Testis (tissue), 3 donors: Measurements from ENCODE around the gene ANKRD34C. TPM values are rescaled to one million over a fixed set of nuclear protein-coding genes. Genes with fewer than 3 reads are reported as not detected.

Experiments used
- DNase-seq: peaks from one replicate; pipeline ENCODE4 v3.0.0-alpha.2; 2019
- H3K27ac ChIP-seq, 2 donors: fragments of 200-600 bp; sonication (generic); one replicate each; pipeline ENCODE4 v1.5.1; 2019
- H3K27me3 ChIP-seq: fragments of 200-600 bp; sonication (generic); one replicate; pipeline ENCODE4 v1.5.1; 2019
- H3K36me3 ChIP-seq: fragments of 200-600 bp; sonication (generic); one replicate; pipeline ENCODE4 v1.5.1; 2017; ENCODE audit warnings: low read depth; ENCODE audit errors: missing control alignments
- H3K4me1 ChIP-seq: fragments of 200-600 bp; sonication (generic); one replicate; pipeline ENCODE4 v1.5.1; 2019
- H3K4me3 ChIP-seq, 2 donors: fragments of 200-600 bp; sonication (generic); one replicate each; pipeline ENCODE4 v1.5.1; 2017 to 2019
- H3K9me3 ChIP-seq: fragments of 200-600 bp; sonication (generic); one replicate; pipeline ENCODE4 v1.5.1; 2017
- CTCF ChIP-seq, 3 experiments: fragments of 450-650 bp in 2 of 3; fragments of 200-600 bp in 1 of 3; sonication (generic) in 1 of 3; IDR thresholded peaks; one replicate each; pipeline ENCODE4 v1.5.1; 2016 to 2019; ENCODE audit warnings: antibody characterized with exemption in 3 of 3, mild to moderate bottlenecking in 2 of 3, moderate library complexity in 1 of 3
- POLR2A ChIP-seq: fragments of 450-650 bp; IDR thresholded peaks from one replicate; pipeline ENCODE4 v1.6.1; 2017; ENCODE audit warnings: antibody characterized with exemption, mild to moderate bottlenecking, moderate library complexity
- WGBS, 2 donors: methylation state at CpG; one replicate each; pipeline ENCODE4 v1.1.5; 2018; 5-methylcytosine and 5-hydroxymethylcytosine counted together
- intact Hi-C: fragments of 100-400 bp; cut with DNase I; formaldehyde crosslinking; loops from one replicate; pipeline ENCODE4 v1.15.1; 2023; ENCODE audit warnings: low total_unique reads
- polyA plus RNA-seq: library from polyadenylated mRNA; stranded (reverse); fragments of 350-450 nt; fragmentation: Illumina TruSeq; extraction: RNeasy Lipid Tissue Mini Kit (QIAGEN cat#74804); gene quantifications from one replicate; pipeline ENCODE4 v1.2.3, GENCODE V29; 2014; ENCODE audit warnings: low read depth, low replicate concordance; ENCODE audit not compliant: insufficient read depth
- total RNA-seq, 2 donors: library from RNA; depleted of rRNA; stranded (reverse); fragments of >200 nt; gene quantifications; one replicate each; pipeline ENCODE4 v1.2.3, GENCODE V29; 2016

The ANKRD34C gene
- total and polyA plus RNA-seq, 3 donors from 2014 or later: 0.08 to 0.12 (median 0.12) TPM

GRCh38 chr15:79244876-79245275 lies 37.6 kb upstream of the ANKRD34C start:
- intact Hi-C loops: no loop called here
- WGBS, 2 donors: 88 to 93% methylated on average over 5 of the region's 5 CpGs
- H3K4me3 ChIP-seq: no peak overlapping the region
- no peaks in the 10 kb centered on the region for H3K4me1 ChIP-seq
- H3K9me3 ChIP-seq: no peaks in the 10 kb centered on the region
- TF ChIP-seq POLR2A: no peak
- H3K27ac ChIP-seq: no peak overlapping the region
- H3K27me3 ChIP-seq: no peaks in the 10 kb centered on the region
- H3K36me3 ChIP-seq: no peaks in the 10 kb centered on the region
- no peak for DNase-seq

GRCh38 chr15:79248183-79248582 lies 34.3 kb upstream of the ANKRD34C start:
- Histone ChIP-seq H3K36me3 (no peaks in the 10 kb centered on the region), H3K9me3 (no peaks in the 10 kb centered on the region), H3K4me3 (no peak overlapping the region), H3K27me3 (no peaks in the 10 kb centered on the region), H3K27ac (no peak overlapping the region), H3K4me1 (no peaks in the 10 kb centered on the region)
- 65 to 74% methylated on average over 2 of the region's 2 CpGs for WGBS, 2 donors
- DNase-seq: no peak
- TF ChIP-seq POLR2A: no peak
- TF ChIP-seq CTCF (IDR thresholded peaks at IDR 0.05): no peak
- intact Hi-C loops: no loop called here

- intact Hi-C loops: no loop called here
- Histone ChIP-seq H3K27ac (no peak overlapping the region), H3K27me3 (no peaks in the 10 kb centered on the region), H3K4me1 (no peaks in the 10 kb centered on the region), H3K4me3 (no peak overlapping the region), H3K36me3 (no peaks in the 10 kb centered on the region), H3K9me3 (no peaks in the 10 kb centered on the region)
- DNase-seq: no peak
- TF ChIP-seq CTCF (IDR thresholded peaks at IDR 0.05) (no peak), POLR2A (no peak)
- WGBS, 2 donors: 62 to 72% methylated on average over 8 of the region's 8 CpGs
These were observed 25.1 kb upstream of the ANKRD34C start for GRCh38 chr15:79257454-79257853.

GRCh38 chr15:79261836-79262235 lies 20.7 kb upstream of the ANKRD34C start:
- Histone ChIP-seq H3K27me3 (no peaks in the 10 kb centered on the region), H3K9me3 (no peaks in the 10 kb centered on the region), H3K27ac (no peak overlapping the region), H3K4me1 (no peaks in the 10 kb centered on the region), H3K36me3 (no peaks in the 10 kb centered on the region), H3K4me3 (no peak overlapping the region)
- no peak for DNase-seq
- WGBS, 2 donors: 85 to 90% methylated on average over 1 of the region's 1 CpG
- TF ChIP-seq POLR2A: no peak
- TF ChIP-seq CTCF (IDR thresholded peaks at IDR 0.05): no peak
- intact Hi-C loops: no loop called here

GRCh38 chr15:79265167-79265566 lies 17.4 kb upstream of the ANKRD34C start:
- Histone ChIP-seq H3K4me3 (no peak overlapping the region), H3K4me1 (no peaks in the 10 kb centered on the region), H3K27ac (no peak overlapping the region), H3K27me3 (no peaks in the 10 kb centered on the region), H3K9me3 (no peaks in the 10 kb centered on the region), H3K36me3 (no peaks in the 10 kb centered on the region)
- no peak for TF ChIP-seq POLR2A
- no peak for TF ChIP-seq CTCF (IDR thresholded peaks at IDR 0.05)
- no peak for DNase-seq
- 84% methylated on average over 4 of the region's 4 CpGs for WGBS, 2 donors
- intact Hi-C loops: no loop called here
